Measurements from ENCODE around the gene SLC39A6. TPM values are rescaled to one million over a fixed set of nuclear protein-coding genes. Genes with fewer than 3 reads are reported as not detected.

The SLC39A6 gene
- total and polyA plus RNA-seq, 2 of the 13 experiments (the other 11 are each of a cell fraction or from before 2014, with no cell fraction given), result 41.7 to 59.2 TPM

- TF ChIP-seq TFAP4 (IDR thresholded peaks at IDR 0.05; ENCODE audit: borderline replicate concordance, low read depth), result peak; percentile 60; the same call in 1 of the 2 replicates
- TF ChIP-seq ZKSCAN5 (CRISPR knock-in tag; IDR thresholded peaks at IDR 0.05), result no peak
- 0 out of 2 replicates have a peak, but pooled peaks have one; percentile 81 for TF ChIP-seq NCOA1 (CRISPR knock-in tag; IDR thresholded peaks at IDR 0.05)
- peak; percentile 19 for TF ChIP-seq ZBTB25 (CRISPR knock-in tag; IDR thresholded peaks at IDR 0.05)
- TF ChIP-seq ZNF740 (CRISPR knock-in tag; IDR thresholded peaks at IDR 0.05), result no peak; the same call in 1 of the 2 replicates
- peak; percentile 68; the same call in 1 of the 2 replicates for TF ChIP-seq ZNF670 (CRISPR knock-in tag; IDR thresholded peaks at IDR 0.05; ENCODE audit: borderline replicate concordance)
- no peak for TF ChIP-seq ZNF766 (CRISPR knock-in tag; IDR thresholded peaks at IDR 0.05; ENCODE audit: borderline replicate concordance)
- peak; percentile 59; the same call in 1 of the 2 replicates for TF ChIP-seq ZZZ3 (CRISPR knock-in tag; IDR thresholded peaks at IDR 0.05; ENCODE audit: borderline replicate concordance)
- TF ChIP-seq U2AF2 (IDR thresholded peaks at IDR 0.05; ENCODE audit: low read depth, low read length), result no peak
- peak; percentile 78; the same call in 1 of the 2 replicates for TF ChIP-seq YEATS2 (CRISPR knock-in tag; IDR thresholded peaks at IDR 0.05; ENCODE audit: borderline replicate concordance)
- peak; percentile 80 for TF ChIP-seq ZNF503 (CRISPR knock-in tag; IDR thresholded peaks at IDR 0.05)
- peak; percentile 60; the same call in 1 of the 2 replicates for TF ChIP-seq KDM5A (IDR thresholded peaks at IDR 0.05; ENCODE audit: borderline replicate concordance, low read length)
- TF ChIP-seq ZNF12 (CRISPR knock-in tag; IDR thresholded peaks at IDR 0.05), result peak; percentile 8; the same call in 1 of the 2 replicates
- TF ChIP-seq ZBTB49 (CRISPR knock-in tag; IDR thresholded peaks at IDR 0.05; ENCODE audit: borderline replicate concordance), result no peak
- peak; percentile 76; the same call in 1 of the 2 replicates for TF ChIP-seq ZNF800 (CRISPR knock-in tag; IDR thresholded peaks at IDR 0.05)
- TF ChIP-seq ZBTB8A (CRISPR knock-in tag; IDR thresholded peaks at IDR 0.05; ENCODE audit: borderline replicate concordance, low read depth), result no peak
- peak; percentile 86 for TF ChIP-seq ZNF781 (CRISPR knock-in tag; IDR thresholded peaks at IDR 0.05; ENCODE audit: borderline replicate concordance, not compliant biosample characterization)
- TF ChIP-seq SKI (IDR thresholded peaks at IDR 0.05; ENCODE audit: partially characterized antibody), result peak; percentile 17
- TF ChIP-seq ZBTB20 (CRISPR knock-in tag; IDR thresholded peaks at IDR 0.05; ENCODE audit: borderline replicate concordance, low read depth), result peak; percentile 58; the same call in 1 of the 2 replicates
These were observed at the start of gene SLC39A6, which contains the start of gene ELP2 (continued) for GRCh38 chr18:36129300-36130038.
